Activated B cell treated with CpG ODN at 0.5 μM for 24 hours (primary cell): ENCODE results near the gene PRKAG1. TPM values are rescaled to one million over a fixed set of nuclear protein-coding genes. Genes with fewer than 3 reads are reported as not detected.

Source experiments
- ATAC-seq: fragments of 200-7000 bp; cut with Tn5 transposase; one replicate; pipeline ENCODE4 v1.10.0; 2021; ENCODE audit warnings: low read depth, mild to moderate bottlenecking, moderate library complexity
- CTCF ChIA-PET: fragments of 350-600 bp; sonication (Branson Sonifier 250); formaldehyde crosslinking; loops from one replicate; lab custom pipeline; 2021; ENCODE audit warnings: antibody characterized with exemption; lab: Charles Lee
- POLR2A ChIA-PET: fragments of 350-600 bp; sonication (Branson Sonifier 250); formaldehyde crosslinking; loops from one replicate; lab custom pipeline; 2021; ENCODE audit warnings: antibody characterized with exemption; lab: Charles Lee
- DNase-seq: peaks from one replicate; pipeline ENCODE4 v3.0.0; 2022
- H3K27ac Mint-ChIP-seq: one replicate; pipeline ENCODE4 v1.8.0; 2020; ENCODE audit warnings: mixed read lengths
- H3K27me3 Mint-ChIP-seq: one replicate; pipeline ENCODE4 v1.8.0; 2021; ENCODE audit warnings: mixed read lengths
- H3K36me3 Mint-ChIP-seq: one replicate; pipeline ENCODE4 v1.8.0; 2021; ENCODE audit warnings: low read depth, mixed read lengths
- H3K4me1 Mint-ChIP-seq: one replicate; pipeline ENCODE4 v1.8.0; 2021; ENCODE audit warnings: mixed read lengths
- H3K4me3 Mint-ChIP-seq: one replicate; pipeline ENCODE4 v1.8.0; 2020; ENCODE audit warnings: mild to moderate bottlenecking, mixed read lengths
- H3K9me3 Mint-ChIP-seq: one replicate; pipeline ENCODE4 v1.8.0; 2020; ENCODE audit warnings: mixed read lengths
- intact Hi-C: fragments of 100-400 bp; cut with micrococcal nuclease; formaldehyde crosslinking; loops from one replicate; pipeline ENCODE4 v1.15.1; 2024
- total RNA-seq: library from RNA; stranded (reverse); gene quantifications from 2 replicates; pipeline ENCODE4 v1.2.3, GENCODE V29; 2022
- TF ChIP-seq, protein P1 (sequence below): fragments of 200-600 bp; IDR thresholded peaks from one replicate; pipeline ENCODE4 v1.8.0; 2022; ENCODE audit warnings: antibody characterized with exemption, mild to moderate bottlenecking

Gene PRKAG1
- total RNA-seq, 1 donor from 2014 or later = 70.5 TPM

DNA sequence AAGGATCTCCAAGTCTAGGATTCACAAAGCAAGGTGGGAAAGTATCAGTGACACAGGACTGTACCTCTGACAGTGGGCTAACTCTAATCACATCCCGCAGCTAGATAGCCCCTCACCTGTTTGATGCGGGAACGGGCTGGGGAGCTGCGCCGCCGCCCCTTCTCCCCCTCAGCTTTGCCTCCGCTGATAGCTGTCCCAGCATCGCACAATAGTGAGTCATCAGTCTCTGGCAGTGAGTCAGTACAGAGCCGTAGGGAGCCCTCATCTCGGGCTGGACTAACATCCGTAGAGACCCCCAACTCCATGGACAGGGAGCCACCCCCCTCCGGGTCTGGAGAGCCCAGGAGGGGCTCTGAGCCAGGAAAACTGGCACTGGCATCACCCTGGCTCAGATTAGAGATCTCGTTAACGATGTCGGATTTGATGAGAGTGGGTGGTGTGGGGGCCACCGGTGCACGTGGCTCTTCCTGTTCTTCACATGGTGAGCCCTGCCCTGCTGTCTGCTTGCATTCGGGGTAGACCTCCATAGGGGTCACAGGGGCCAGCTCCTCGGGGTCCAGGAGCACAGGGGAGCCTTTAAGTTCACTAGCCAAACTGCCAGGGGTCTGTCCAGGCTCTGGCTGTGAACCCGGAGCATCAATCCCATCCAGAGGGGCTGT, 31.1 kb upstream of the PRKAG1 start:
- POLR2A ChIA-PET = interaction anchor here (0.6 kb wide), 1 partner anchor 197 kb away, joined by 5 read pairs; the partner anchor contains the start of gene DDX23
- Mint-ChIP-seq H3K27me3 (no peaks in the 10 kb centered on the region), H3K36me3 (peaks cover 94% of the 10 kb centered on the region), H3K27ac (no peak overlapping the region), H3K9me3 (no peaks in the 10 kb centered on the region), H3K4me3 (no peak overlapping the region), H3K4me1 (peaks cover 3% of the 10 kb centered on the region)
- intact Hi-C loops = no loop called here
- TF ChIP-seq, protein P1, sequence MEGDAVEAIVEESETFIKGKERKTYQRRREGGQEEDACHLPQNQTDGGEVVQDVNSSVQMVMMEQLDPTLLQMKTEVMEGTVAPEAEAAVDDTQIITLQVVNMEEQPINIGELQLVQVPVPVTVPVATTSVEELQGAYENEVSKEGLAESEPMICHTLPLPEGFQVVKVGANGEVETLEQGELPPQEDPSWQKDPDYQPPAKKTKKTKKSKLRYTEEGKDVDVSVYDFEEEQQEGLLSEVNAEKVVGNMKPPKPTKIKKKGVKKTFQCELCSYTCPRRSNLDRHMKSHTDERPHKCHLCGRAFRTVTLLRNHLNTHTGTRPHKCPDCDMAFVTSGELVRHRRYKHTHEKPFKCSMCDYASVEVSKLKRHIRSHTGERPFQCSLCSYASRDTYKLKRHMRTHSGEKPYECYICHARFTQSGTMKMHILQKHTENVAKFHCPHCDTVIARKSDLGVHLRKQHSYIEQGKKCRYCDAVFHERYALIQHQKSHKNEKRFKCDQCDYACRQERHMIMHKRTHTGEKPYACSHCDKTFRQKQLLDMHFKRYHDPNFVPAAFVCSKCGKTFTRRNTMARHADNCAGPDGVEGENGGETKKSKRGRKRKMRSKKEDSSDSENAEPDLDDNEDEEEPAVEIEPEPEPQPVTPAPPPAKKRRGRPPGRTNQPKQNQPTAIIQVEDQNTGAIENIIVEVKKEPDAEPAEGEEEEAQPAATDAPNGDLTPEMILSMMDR = no peak
- ATAC-seq (no peak), DNase-seq (no peak)
- CTCF ChIA-PET = no interaction called here

DNA sequence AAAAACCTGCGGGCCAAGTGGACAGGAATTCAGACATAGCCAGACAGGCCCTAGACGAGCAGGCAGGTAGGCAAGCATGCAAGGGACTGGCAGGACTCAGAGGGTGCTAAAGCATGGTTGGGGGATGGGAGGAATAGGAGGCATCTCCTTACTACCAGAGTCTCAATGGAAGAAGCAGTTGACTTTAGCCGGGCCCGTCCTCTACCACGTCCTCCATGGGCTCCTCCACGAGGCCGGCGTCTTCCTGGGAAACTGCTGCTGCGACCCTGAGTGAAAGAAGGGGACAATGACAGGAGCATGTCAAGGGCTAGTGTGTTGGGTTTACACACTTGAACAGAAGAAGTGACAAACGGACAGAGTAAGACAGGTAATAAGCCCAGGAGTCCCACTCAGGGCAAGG, 30.4 kb upstream of the PRKAG1 start:
- ChIA-PET CTCF (no interaction called here), POLR2A (interaction anchor here (0.6 kb wide), 1 partner anchor 197 kb away, joined by 5 read pairs; the partner anchor contains the start of gene DDX23)
- H3K9me3 Mint-ChIP-seq = no peaks in the 10 kb centered on the region
- no peaks in the 10 kb centered on the region for H3K27me3 Mint-ChIP-seq
- no peak overlapping the region for H3K4me3 Mint-ChIP-seq
- no peaks in the 10 kb centered on the region for H3K4me1 Mint-ChIP-seq
- TF ChIP-seq, protein P1 = no peak
- H3K36me3 Mint-ChIP-seq = peaks cover 95% of the 10 kb centered on the region
- no peak for ATAC-seq
- no peak overlapping the region for H3K27ac Mint-ChIP-seq
- intact Hi-C loops = no loop called here
- no peak for DNase-seq

- TF ChIP-seq, protein P1 = no peak
- Mint-ChIP-seq H3K4me1 (no peaks in the 10 kb centered on the region), H3K27ac (no peak overlapping the region), H3K36me3 (peaks cover 95% of the 10 kb centered on the region), H3K27me3 (no peaks in the 10 kb centered on the region), H3K4me3 (no peak overlapping the region), H3K9me3 (no peaks in the 10 kb centered on the region)
- DNase-seq (no peak), ATAC-seq (no peak)
- ChIA-PET POLR2A (no interaction called here), CTCF (interaction anchor here (3.7 kb wide), 1 partner anchor 49 kb away, joined by 23 read pairs; no protein-coding TSS in a partner anchor)
- intact Hi-C loops = no loop called here
Observed at GRCh38 chr12:49046129-49046895, 27.7 kb upstream of the PRKAG1 start.

DNA sequence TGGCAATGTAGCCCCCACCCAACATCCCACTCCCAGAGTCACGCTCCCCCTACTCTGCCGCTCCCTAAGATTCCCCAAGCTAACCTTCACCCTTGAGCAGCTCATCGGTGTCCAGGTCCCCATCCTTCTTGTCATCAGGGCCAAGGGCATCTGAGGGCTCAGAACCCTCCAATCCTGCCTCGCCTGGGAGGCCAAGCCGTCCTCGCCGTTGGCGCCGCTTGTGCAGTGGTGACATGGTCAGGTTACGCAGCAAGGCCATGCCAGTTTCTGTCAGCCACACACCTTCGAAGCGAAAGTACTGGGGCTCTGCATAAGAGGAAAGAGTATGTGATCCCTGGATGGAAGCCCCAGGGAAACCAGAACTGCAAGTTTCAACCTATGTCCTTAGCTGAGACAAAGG, 26.1 kb upstream of the PRKAG1 start:
- Mint-ChIP-seq H3K36me3 (peaks cover 94% of the 10 kb centered on the region), H3K27me3 (no peaks in the 10 kb centered on the region)
- POLR2A ChIA-PET = no interaction called here

More for the DNA sequence above, 26.1 kb upstream of the PRKAG1 start:
- Mint-ChIP-seq H3K9me3 (no peaks in the 10 kb centered on the region), H3K27ac (no peak overlapping the region), H3K4me3 (no peak overlapping the region), H3K4me1 (no peaks in the 10 kb centered on the region)
- DNase-seq (no peak), ATAC-seq (no peak)
- intact Hi-C loops = no loop called here
- CTCF ChIA-PET = interaction anchor here (1.3 to 3.7 kb wide), 4 partner anchors 10 to 47 kb away, joined by 3 to 23 read pairs (median 3); no protein-coding TSS in a partner anchor
- TF ChIP-seq, protein P1 = no peak
